HG02840 (cell line): Measurements from ENCODE around the gene IL17RD.

Experiments used
- ATAC-seq: cut with Tn5 transposase; IDR thresholded peaks from one replicate; pipeline ENCODE4 v1.9.1; 2021; ENCODE audit warnings: mild to moderate bottlenecking, moderate library complexity, moderate number of reproducible peaks; ENCODE audit not compliant: unreplicated experiment, low FRiP score

The IL17RD gene

GRCh38 chr3:57133157-57133556, 32.0 kb downstream of the IL17RD start:
- ATAC-seq: no peak

DNA sequence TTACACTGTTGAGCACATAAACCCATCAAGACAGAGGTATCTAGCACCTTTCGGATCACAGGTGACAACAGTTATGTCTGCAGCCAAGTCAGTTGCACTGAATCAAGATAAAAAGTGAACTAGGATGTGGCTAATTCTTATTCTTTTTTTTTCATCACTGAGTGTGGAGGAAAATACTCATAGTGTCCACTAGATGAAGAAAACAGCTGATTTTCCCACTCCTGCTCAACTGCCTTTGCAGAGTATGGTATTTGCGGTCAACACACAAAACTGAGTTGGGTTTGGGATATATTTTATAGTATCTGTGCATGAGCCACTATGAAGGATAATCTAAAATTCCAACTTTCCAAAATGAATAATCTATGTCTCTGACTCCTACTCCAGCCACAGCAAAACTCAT, 32.5 kb downstream of the IL17RD start:
- no peak for ATAC-seq

DNA sequence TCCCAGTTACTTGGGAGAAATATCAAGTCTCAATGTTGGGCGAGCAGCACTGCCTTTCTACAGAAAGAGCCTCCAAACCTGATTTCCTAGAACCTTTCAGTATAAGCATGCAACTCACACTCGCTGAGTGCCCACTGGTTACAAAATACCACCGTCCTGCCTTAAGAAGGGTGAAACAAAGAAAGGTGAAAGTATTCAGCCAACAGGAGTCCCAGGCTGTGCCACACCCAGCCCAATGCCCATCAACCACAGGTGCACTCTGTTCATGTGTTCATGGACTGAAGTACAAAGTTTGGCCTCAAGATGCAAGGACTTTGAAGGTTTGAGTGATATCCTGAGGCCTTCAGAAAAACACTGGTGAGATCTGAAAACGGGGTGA, 34.0 kb downstream of the IL17RD start:
- no peak for ATAC-seq

DNA sequence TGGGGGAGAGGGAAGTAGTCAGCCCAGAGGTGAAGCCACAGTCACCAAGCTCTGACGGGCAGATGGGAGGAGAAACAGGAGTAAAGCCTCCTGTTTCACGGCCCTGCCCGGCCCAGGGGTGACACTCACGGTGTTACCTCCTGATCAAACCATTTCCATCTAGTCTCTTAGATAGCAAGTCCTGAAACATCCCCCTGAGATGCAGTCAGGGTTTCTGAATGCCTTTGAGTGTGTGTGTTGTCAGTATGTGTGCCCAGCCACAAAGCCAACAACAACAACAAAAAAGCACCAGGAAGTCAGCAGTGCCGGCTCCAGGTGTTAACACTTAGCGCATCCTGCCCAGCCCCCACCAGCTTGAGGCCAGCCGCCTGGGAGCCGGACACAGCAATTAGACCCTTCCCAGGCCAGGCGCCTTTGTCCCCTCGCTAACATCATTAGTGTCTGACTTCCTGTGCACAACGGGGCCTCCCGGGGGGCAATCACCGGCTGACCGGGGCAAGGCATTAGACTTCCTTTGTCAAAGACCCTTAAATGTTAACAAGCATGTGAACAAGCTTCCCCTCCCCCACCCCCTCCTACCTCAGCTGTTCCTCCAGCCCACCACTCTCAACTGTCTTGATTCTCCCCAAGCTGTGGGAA, 34.5 kb downstream of the IL17RD start:
- ATAC-seq: no peak

- ATAC-seq: no peak
Observed at GRCh38 chr3:57128826-57129667, 36.1 kb downstream of the IL17RD start.

DNA sequence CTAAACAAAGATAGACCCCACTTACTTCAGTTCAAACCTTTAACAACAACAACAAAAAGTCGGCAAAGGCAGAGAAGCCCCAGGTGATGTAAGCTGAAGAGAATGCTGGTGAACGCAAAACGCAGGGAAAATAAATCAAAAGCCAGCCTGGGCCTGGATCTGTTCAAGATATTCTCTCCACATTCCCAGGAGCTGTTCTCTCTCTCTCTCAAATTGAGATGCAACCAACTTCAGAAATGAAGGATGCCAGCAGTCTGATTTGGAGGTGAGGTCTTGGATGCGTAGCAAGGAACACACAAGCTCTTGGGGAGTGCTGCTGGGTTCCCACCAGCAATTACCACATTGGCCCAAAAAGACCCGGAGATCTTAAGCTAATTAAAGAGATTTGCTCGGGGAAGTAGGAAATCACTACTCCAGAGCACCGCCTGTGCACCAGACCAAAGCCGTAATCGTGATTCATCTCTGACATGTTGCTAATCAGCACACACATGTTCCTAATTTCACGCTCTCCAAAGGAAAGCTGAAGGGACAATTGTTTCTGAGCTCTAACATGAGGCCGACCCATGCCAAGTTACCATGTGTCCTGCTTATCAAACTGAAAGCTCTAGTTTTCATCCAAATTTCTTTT, 37.1 kb downstream of the IL17RD start:
- ATAC-seq: no peak

DNA sequence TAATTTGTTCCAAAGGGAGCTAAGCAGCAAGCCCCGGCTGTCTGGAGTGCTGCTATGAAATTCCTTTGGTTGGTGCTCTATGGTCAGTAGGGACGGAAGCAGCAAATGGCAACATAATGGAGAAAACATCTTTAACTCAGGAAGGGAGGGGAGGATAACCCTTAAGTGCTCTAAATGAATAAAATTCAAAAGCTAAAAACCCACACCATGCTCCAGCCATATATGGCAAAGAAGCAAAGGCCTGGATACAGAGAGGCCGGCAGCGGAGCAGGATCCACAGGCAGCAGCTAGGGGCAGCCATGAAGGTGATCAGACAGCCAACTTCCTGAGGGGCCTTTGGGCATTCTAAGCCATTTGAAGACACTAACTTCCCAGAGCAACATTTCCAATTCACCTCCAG, 38.9 kb downstream of the IL17RD start:
- ATAC-seq: no peak

- ATAC-seq: no peak
Observed at GRCh38 chr3:57120451-57121174, 44.5 kb downstream of the IL17RD start.

DNA sequence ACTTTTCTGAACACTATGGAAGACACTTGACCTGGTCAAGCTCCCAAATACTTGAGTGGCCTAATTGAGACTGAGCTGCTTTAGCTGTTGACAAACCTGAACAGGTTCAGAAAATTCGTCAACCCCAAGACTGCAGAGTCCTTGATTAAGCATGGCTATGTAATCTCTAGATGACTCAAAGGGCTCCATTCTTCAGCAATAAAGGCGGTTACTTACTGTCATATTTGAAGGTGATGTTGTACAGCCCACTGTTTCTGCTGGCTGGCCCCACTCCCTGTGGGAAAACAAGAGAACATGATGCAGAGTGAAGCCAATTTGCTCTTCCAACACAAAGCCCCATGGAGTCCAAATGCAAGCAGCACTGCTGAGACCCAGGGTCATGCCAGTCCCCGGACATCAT, 45.1 kb downstream of the IL17RD start:
- no peak for ATAC-seq

DNA sequence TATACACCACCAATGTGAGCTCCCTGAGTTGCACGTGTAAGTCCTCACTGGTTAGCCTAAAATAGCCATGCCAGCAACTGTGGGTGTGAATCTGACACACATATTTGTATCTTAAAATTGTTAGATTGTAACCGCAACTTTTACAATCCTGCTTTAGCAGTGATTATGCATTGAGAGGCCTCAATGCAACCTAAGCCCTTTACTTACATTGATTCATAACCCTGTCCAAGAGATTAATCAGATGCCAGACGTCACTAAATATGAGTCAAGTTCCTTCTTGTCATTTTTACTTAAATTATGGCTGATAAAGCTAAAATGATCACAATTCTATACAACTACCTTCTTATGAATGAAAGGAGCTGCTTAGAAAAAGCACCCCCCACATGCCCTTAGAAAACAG, 46.9 kb downstream of the IL17RD start:
- no peak for ATAC-seq

DNA sequence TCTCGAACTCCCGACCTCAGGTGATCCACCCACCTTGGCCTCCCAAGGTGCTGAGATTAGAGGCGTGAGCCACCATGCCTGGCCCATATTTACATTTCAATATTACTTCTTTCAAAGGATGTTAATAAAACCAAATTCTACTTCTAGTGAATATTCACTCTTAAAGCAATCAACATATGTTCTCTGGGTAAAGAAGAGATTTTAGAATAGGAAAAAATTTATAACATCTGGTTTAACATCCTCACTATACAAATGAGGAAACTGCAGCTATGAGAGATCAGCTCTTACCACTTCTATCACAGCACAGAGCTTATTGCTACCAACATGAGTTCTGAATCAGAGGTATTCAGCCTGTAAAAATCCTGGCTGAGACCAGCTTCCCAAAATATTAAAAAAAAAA, 48.7 kb downstream of the IL17RD start:
- ATAC-seq: no peak

DNA sequence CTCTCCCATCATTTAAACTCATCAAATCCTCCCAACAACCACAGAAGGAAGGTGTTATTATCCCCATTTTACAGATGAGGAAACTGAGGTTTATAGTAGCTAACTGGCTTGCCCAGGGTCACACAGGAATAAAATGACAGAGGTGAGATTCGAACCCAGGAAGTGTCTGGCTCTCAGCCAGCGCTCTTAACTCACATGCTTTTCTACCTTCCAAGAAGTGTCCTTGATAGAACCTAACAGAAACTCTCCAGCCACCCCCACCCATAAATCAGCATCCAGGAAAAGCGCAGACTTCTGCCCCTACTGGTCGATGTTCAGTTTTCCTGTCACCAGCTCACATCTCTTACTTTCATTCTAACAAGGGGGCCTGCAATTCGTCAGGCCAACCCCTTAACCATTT, 52.9 kb downstream of the IL17RD start:
- ATAC-seq: no peak

DNA sequence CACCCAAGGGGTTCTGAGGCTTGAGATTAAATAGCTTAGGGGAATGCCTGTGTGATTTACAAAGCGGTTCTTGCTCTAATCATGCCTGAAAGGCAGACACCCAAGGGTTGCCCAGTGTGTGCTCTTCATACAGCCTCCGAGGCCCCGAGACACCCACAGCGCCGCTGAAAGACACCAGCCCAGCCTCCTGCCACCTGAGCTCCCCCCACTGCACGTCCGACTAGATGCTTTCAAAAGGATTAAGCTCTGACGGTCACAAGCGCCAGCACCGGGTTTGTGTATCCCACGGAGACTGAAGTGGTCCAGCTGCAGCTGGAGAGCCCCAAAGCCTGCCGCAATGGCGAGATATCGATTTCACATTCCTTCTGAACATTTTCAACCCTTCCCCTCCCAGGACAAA, 54.4 kb downstream of the IL17RD start:
- ATAC-seq: no peak

- ATAC-seq: no peak
Observed at GRCh38 chr3:57110214-57110613, 54.9 kb downstream of the IL17RD start.

DNA sequence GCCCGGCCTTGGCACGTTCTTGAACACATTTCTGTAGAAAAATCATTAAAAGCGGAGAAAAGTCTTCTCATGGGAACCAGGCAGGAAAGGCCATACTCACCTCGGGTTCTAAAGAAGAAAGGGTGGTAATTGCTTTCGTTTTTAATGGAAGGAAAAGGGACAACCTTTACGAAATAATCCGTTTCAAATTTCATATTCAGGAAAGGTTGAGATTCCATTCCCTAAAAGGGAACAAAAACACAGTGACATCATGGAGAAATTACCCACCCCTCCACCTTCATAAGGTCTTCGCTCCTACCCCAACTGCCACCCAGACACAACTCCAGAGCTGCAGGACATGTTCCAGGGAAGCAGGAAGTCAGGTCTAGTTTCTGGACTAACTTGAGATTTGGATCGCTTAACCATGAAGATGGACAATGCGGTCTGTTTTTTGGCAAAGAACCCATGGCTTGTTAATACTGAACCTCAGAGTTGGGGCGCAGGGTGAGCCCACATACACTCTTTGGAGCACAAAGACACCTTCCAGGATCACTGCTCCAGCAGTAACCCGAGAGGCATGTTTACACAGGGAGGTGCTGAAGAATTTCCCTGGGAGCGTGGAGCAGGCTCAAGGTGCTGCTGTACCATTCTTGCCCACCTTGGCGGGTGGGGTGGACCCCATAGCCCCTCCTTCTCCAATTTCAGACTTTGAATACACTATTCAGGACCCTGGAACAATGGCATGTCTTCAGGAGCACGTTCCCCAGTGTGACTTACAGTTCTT, 55.5 kb downstream of the IL17RD start:
- ATAC-seq: no peak

GRCh38 chr3:57108684-57109083, 56.5 kb downstream of the IL17RD start:
- ATAC-seq: no peak

GRCh38 chr3:57105585-57105984, 59.6 kb downstream of the IL17RD start:
- ATAC-seq: no peak

- no peak for ATAC-seq
Observed at GRCh38 chr3:57100046-57100695, 65.0 kb downstream of the IL17RD start.

DNA sequence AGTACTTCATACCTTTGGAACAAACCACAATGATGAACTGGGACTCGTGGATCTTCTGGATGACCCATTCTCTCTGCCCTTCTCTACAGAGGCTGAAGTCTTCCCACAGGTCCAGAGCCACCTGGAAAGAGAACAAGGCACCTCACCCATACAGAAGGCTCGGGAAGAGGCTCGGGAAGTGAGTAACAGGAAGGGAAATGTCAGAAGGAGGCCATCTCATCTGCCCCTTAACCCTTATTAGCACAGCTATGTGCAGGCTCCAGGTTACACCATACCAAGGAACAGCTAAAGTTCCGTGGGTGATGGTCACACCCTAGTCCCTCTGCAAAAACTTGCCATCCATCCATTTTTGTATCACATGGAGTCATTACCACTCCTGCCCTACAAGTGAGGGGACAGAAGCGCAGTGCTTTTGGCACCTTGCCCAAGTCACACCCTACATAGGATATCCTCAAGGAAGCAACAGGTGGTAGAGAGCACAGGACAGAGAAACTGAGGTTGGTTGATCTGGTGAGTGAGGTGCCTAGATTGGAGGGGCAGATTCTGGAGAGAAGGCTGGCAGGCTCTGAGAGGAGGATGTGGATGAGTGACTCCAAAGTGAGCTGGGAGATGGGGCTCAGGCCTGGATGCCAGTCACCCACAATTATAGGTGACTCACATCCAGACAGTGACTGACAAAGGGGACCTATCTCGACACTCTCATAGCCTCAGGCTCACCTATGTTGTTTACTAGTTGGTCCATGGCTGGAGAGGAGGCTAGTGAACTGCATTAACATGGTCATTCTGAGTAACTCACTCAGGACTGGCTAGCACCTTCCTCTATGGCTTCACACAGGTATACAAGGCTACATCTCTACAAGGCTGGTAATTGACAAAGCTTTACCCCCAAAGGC, 66.5 kb downstream of the IL17RD start:
- ATAC-seq: no peak
